Body of pancreas (tissue), 4 donors: ENCODE data around the gene PIK3CB. TPM values are rescaled to one million over a fixed set of nuclear protein-coding genes. Genes with fewer than 3 reads are reported as not detected.

ENCODE experiments used
- ATAC-seq: fragments of 150-250 bp; one replicate; pipeline ENCODE4 v1.9.1; 2016
- DNase-seq, 4 donors: peaks; one replicate each; pipeline ENCODE4 v3.0.0-alpha.2; 2019
- H3K27ac ChIP-seq, 4 donors: fragments of 200-600 bp; sonication (generic); 1 replicate in 3 of 4; 2 replicates in 1 of 4; pipeline versions ENCODE4 v1.5.1 to v1.6.1; 2016 to 2019; ENCODE audit warnings: mild to moderate bottlenecking in 1 of 4, mixed read lengths in 1 of 4, moderate library complexity in 1 of 4
- H3K27me3 ChIP-seq, 2 donors: fragments of 200-600 bp; sonication (generic); one replicate each; pipeline ENCODE4 v1.6.0; 2016; ENCODE audit warnings: mild to moderate bottlenecking in 1 of 2
- H3K36me3 ChIP-seq, 2 donors: fragments of 200-600 bp; sonication (generic); replicated peaks in 1 of 2; 2 replicates each; pipeline ENCODE4 v1.5.1; 2016; ENCODE audit warnings: low read depth in 2 of 2; ENCODE audit not compliant: insufficient read depth in 1 of 2
- H3K4me1 ChIP-seq: fragments of 200-600 bp; sonication (generic); one replicate; pipeline ENCODE4 v1.6.0; 2016
- H3K4me3 ChIP-seq, 2 donors: fragments of 200-600 bp; sonication (generic); 1 replicate in 1 of 2; 2 replicates in 1 of 2; pipeline ENCODE4 v1.5.1; 2016 to 2019
- H3K9me3 ChIP-seq, 3 donors: fragments of 200-600 bp; sonication (generic); 1 replicate in 2 of 3; 2 replicates in 1 of 3; pipeline ENCODE4 v1.5.1; 2016
- POLR2A ChIP-seq, 3 donors: fragments of 450-650 bp; IDR thresholded peaks; one replicate each; pipeline ENCODE4 v1.6.1; 2016; ENCODE audit warnings: antibody characterized with exemption in 3 of 3, mild to moderate bottlenecking in 2 of 3
- WGBS, 2 donors: methylation state at CpG; one replicate each; pipeline ENCODE4 v1.1.5; 2017; 5-methylcytosine and 5-hydroxymethylcytosine counted together
- intact Hi-C: fragments of 100-400 bp; cut with DNase I; formaldehyde crosslinking; loops from one replicate; pipeline ENCODE4 v1.15.1; 2023
- total RNA-seq, 2 donors: library from RNA; depleted of rRNA; stranded (reverse); fragments of >200 nt; gene quantifications; one replicate each; pipeline ENCODE4 v1.1.0, GENCODE V29; 2016
- TF ChIP-seq, protein P1 (sequence below), 7 experiments: fragments of 450-650 bp in 4 of 7; fragments of 200-600 bp in 3 of 7; sonication (generic) in 3 of 7; IDR thresholded peaks; one replicate each; pipeline ENCODE4 v1.5.1; 2016 to 2019; ENCODE audit warnings: antibody characterized with exemption in 7 of 7

Gene PIK3CB
- total RNA-seq, 2 donors from 2014 or later, result 40.2 to 50.1 TPM

DNA sequence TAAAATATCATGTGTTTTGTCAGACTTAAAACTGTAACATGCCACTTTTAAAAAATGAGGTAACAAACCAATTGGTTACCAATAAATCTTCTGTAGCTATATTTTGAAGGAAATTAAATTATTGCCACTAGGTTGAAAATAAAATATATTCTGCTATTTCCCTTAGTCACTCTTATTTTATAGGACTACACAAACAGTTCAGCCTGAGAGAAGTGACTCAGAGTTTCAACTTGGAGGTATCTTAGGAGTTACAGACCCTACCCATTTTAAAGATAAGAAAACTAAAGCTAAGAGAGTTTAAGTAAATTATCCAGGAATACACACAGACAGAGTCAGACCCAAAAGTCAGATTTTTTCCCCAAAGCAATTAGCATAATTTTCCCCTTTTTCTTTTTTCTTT lies 65.1 kb downstream of the PIK3CB start:
- Histone ChIP-seq H3K4me1 (peaks cover 27% of the 10 kb centered on the region), H3K27ac (no peak overlapping the region), H3K4me3 (no peak overlapping the region), H3K9me3 (no peaks in the 10 kb centered on the region), H3K36me3 (no peaks in the 10 kb centered on the region), H3K27me3 (no peaks in the 10 kb centered on the region)
- intact Hi-C loops, result no loop called here
- TF ChIP-seq, protein P1, sequence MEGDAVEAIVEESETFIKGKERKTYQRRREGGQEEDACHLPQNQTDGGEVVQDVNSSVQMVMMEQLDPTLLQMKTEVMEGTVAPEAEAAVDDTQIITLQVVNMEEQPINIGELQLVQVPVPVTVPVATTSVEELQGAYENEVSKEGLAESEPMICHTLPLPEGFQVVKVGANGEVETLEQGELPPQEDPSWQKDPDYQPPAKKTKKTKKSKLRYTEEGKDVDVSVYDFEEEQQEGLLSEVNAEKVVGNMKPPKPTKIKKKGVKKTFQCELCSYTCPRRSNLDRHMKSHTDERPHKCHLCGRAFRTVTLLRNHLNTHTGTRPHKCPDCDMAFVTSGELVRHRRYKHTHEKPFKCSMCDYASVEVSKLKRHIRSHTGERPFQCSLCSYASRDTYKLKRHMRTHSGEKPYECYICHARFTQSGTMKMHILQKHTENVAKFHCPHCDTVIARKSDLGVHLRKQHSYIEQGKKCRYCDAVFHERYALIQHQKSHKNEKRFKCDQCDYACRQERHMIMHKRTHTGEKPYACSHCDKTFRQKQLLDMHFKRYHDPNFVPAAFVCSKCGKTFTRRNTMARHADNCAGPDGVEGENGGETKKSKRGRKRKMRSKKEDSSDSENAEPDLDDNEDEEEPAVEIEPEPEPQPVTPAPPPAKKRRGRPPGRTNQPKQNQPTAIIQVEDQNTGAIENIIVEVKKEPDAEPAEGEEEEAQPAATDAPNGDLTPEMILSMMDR (IDR thresholded peaks at IDR 0.05), result no peak
- no peak for TF ChIP-seq POLR2A (IDR thresholded peaks at IDR 0.05)
- ATAC-seq (no peak), DNase-seq (no peak)

- ATAC-seq, result no peak
Observed at GRCh38 chr3:138768946-138769345, 65.8 kb downstream of the PIK3CB start.

DNA sequence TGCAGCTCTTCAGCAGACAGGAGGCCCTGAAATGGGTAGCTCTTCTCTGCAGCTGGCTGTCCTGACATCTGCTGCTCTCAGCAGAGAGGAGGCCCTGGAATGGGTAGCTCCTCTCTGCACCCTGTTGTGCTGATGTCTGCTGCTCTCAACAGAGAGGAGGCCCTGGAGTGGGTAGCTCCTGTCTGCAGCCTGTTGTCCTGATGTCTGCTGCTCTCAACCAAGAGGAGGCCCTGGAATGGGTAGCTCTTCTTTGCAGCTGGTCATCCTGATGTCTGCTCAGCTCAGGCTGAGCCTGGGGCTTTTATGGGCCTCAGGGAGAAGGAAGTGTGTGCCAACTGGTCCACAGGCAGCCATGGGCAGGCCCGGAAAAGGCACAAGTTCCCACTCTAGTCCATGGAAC lies 66.6 kb downstream of the PIK3CB start:
- TF ChIP-seq POLR2A (IDR thresholded peaks at IDR 0.05), result no peak
- TF ChIP-seq, protein P1 (IDR thresholded peaks at IDR 0.05), result no peak
- WGBS, 2 donors, result 100% methylated on average over 1 of the region's 1 CpG; no CpG with 5 or more reads in 1 of the 2 donors
- Histone ChIP-seq H3K4me3 (no peak overlapping the region), H3K27ac (no peak overlapping the region), H3K9me3 (no peaks in the 10 kb centered on the region), H3K27me3 (no peaks in the 10 kb centered on the region), H3K36me3 (no peaks in the 10 kb centered on the region), H3K4me1 (peaks cover 16% of the 10 kb centered on the region)
- intact Hi-C loops, result no loop called here
- ATAC-seq (no peak), DNase-seq (no peak)

More at GRCh38 chr3:138768946-138769345, 65.8 kb downstream of the PIK3CB start:
- DNase-seq, result no peak
- Histone ChIP-seq H3K36me3 (no peaks in the 10 kb centered on the region), H3K9me3 (no peaks in the 10 kb centered on the region), H3K4me1 (peaks cover 21% of the 10 kb centered on the region), H3K27me3 (no peaks in the 10 kb centered on the region), H3K27ac (no peak overlapping the region), H3K4me3 (no peak overlapping the region)
- 81 to 97% methylated on average over 4 to 5 of the region's 5 CpGs for WGBS, 2 donors
- TF ChIP-seq POLR2A (IDR thresholded peaks at IDR 0.05), result no peak
- TF ChIP-seq, protein P1 (IDR thresholded peaks at IDR 0.05), result no peak
- intact Hi-C loops, result no loop called here

- Histone ChIP-seq H3K9me3 (no peaks in the 10 kb centered on the region), H3K27ac (peak overlapping the region in 1 of 4 donors; percentile 51), H3K4me1 (peaks cover 16% of the 10 kb centered on the region), H3K27me3 (no peaks in the 10 kb centered on the region), H3K36me3 (no peaks in the 10 kb centered on the region), H3K4me3 (no peak overlapping the region)
- 94 to 98% methylated on average over 6 to 11 of the region's 11 CpGs for WGBS, 2 donors
- intact Hi-C loops, result no loop called here
- ATAC-seq (no peak), DNase-seq (no peak)
- TF ChIP-seq, protein P1 (IDR thresholded peaks at IDR 0.05), result no peak
- no peak for TF ChIP-seq POLR2A (IDR thresholded peaks at IDR 0.05)
Observed at GRCh38 chr3:138767498-138768104, 67.1 kb downstream of the PIK3CB start.

DNA sequence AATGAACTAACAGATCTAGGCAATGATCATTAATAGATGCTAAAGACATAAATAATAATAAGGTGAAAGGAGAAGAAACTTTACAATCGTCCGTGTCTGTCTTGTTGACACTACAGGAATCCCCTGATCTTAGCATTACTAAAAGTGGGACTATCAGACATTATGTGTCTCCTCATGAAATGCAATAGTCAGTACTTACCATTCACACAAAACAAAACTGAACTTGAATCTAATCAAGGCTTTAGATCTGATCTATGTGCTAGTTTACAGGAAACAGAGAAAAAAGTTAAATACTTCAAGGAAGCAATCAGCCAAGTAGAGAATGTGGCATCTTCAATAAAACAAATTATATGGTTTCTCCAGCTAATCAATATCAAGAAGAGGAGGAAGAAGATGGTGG lies 73.7 kb downstream of the PIK3CB start:
- TF ChIP-seq, protein P1 (IDR thresholded peaks at IDR 0.05), result no peak
- no peak for TF ChIP-seq POLR2A (IDR thresholded peaks at IDR 0.05)
- no peaks in the 10 kb centered on the region for H3K36me3 ChIP-seq
- H3K27me3 ChIP-seq, result no peaks in the 10 kb centered on the region
- intact Hi-C loops, result no loop called here
- H3K27ac ChIP-seq, result no peak overlapping the region
- ATAC-seq (no peak), DNase-seq (no peak)
- no peaks in the 10 kb centered on the region for H3K4me1 ChIP-seq
- no peaks in the 10 kb centered on the region for H3K9me3 ChIP-seq
- H3K4me3 ChIP-seq, result no peak overlapping the region
- WGBS, 2 donors, result 90 to 92% methylated on average over 2 of the region's 2 CpGs
